ENCODE results near the gene FAM199X. TPM values are rescaled to one million over a fixed set of nuclear protein-coding genes. Genes with fewer than 3 reads are reported as not detected.
"Not testable (repeated sequence)": the region's sequence is repeated elsewhere in the genome, so short reads cannot be mapped to it uniquely, and the experiment has no call there.

Gene FAM199X
- total and polyA plus RNA-seq, 12 donors = 8.6 to 28.2 (median 21.0) TPM

DNA sequence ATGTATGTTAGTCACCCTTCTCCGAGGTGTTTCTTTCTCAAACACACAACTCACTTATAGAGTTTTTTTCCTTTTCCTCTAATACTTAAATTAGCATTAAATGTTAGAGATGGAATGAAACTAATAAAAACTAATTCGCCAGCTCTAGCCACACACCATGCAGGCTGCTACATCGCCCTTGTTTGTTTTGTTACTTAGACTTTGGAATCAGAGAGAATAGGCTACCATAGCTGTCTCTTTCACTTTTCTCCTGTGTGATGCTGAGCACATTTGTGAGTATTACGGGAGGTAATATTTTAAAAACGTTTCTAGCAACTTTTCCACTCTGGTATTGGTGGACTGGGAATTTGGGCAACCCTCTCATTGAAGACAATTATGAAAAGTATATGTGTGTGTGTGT is 44.9 kb downstream of the FAM199X start:
- H3K36me3 ChIP-seq (replicated peaks in 1 of 2) = no peaks in the 10 kb centered on the region
- H3K27ac ChIP-seq = no peak overlapping the region
- intact Hi-C loops (cut with DNase I) = no loop called here
- no peaks in the 10 kb centered on the region for H3K4me1 ChIP-seq (replicated peaks in 1 of 2)
- no peak for DNase-seq
- H3K27me3 ChIP-seq = peaks cover 6% of the 10 kb centered on the region
- TF ChIP-seq, protein P1, sequence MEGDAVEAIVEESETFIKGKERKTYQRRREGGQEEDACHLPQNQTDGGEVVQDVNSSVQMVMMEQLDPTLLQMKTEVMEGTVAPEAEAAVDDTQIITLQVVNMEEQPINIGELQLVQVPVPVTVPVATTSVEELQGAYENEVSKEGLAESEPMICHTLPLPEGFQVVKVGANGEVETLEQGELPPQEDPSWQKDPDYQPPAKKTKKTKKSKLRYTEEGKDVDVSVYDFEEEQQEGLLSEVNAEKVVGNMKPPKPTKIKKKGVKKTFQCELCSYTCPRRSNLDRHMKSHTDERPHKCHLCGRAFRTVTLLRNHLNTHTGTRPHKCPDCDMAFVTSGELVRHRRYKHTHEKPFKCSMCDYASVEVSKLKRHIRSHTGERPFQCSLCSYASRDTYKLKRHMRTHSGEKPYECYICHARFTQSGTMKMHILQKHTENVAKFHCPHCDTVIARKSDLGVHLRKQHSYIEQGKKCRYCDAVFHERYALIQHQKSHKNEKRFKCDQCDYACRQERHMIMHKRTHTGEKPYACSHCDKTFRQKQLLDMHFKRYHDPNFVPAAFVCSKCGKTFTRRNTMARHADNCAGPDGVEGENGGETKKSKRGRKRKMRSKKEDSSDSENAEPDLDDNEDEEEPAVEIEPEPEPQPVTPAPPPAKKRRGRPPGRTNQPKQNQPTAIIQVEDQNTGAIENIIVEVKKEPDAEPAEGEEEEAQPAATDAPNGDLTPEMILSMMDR (IDR thresholded peaks at IDR 0.05) = no peak
- TF ChIP-seq POLR2A (IDR thresholded peaks at IDR 0.05) = no peak
- no peaks in the 10 kb centered on the region for H3K9me3 ChIP-seq (replicated peaks in 1 of 3)
- 60 to 79% (median 64%) methylated on average over 5 of the region's 5 CpGs for WGBS, 4 donors
- H3K4me3 ChIP-seq = no peak overlapping the region

DNA sequence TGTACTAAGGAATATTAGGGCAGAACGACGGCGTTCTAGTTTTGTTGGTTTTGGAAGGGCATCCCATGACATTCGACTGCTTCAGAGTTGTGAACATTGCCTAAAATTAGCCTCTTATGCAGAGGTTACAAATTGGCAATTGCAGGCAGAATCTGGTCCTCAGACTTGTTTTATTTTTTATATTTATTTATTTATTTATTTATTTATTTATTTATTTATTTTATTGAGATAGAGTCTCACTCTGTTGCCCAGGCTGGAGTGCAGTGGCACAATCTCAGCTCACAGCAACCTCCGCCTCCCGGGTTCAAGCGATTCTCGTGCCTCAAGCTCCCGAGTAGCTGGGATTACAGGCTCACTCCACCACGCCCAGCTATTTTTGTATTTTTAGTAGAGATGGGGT is 63.8 kb downstream of the FAM199X start:
- H3K4me3 ChIP-seq; intact Hi-C loops (cut with DNase I); DNase-seq; H3K4me1 ChIP-seq (replicated peaks in 1 of 2); H3K36me3 ChIP-seq (replicated peaks in 1 of 2); H3K27ac ChIP-seq; H3K9me3 ChIP-seq (replicated peaks in 1 of 3): not testable (repeated sequence)
- H3K27me3 ChIP-seq = peaks cover 19% of the 10 kb centered on the region
- WGBS, 4 donors = 84 to 91% (median 86%) methylated on average over 10 of the region's 10 CpGs

Other genes with a start within 250 kb of the FAM199X start
- 10 to 100 TPM in 1 of 9 donors, 1 to 10 TPM in 3, under 1 TPM in 3, not detected in 2; 0.25 to 11.8 (median 1.2) TPM for gene TMSB15B, start 203.8 kb upstream of the FAM199X start, total RNA-seq
- 1 to 10 TPM; 1.5 to 2.7 (median 1.5) TPM for gene TMSB15B, start 203.8 kb upstream of the FAM199X start, polyA plus RNA-seq
- not detected for gene H2BW1, start 152.7 kb upstream of the FAM199X start, total RNA-seq
- gene H2BW1, start 152.7 kb upstream of the FAM199X start, polyA plus RNA-seq = not detected
- gene H2BW2, start 126.5 kb upstream of the FAM199X start, total RNA-seq = not detected
- not detected for gene H2BW2, start 126.5 kb upstream of the FAM199X start, polyA plus RNA-seq
- gene TMSB15C, start 90.2 kb upstream of the FAM199X start, total RNA-seq = 1 to 10 TPM in 2 of 9 donors, under 1 TPM in 7; 0.29 to 6.8 (median 0.42) TPM
- gene TMSB15C, start 90.2 kb upstream of the FAM199X start, polyA plus RNA-seq = under 1 TPM; 0.30 to 0.90 (median 0.64) TPM
- 1 to 10 TPM in 2 of 9 donors, under 1 TPM in 5, not detected in 2; 0.38 to 1.4 (median 0.78) TPM for gene ZCCHC18, start 53.9 kb upstream of the FAM199X start, total RNA-seq
- 1 to 10 TPM in 1 of 3 donors, under 1 TPM in 2; 0.74 to 1.6 (median 0.93) TPM for gene ZCCHC18, start 53.9 kb upstream of the FAM199X start, polyA plus RNA-seq
- gene SLC25A53, start 9.4 kb upstream of the FAM199X start, total RNA-seq = 10 to 100 TPM in 3 of 9 donors, 1 to 10 TPM in 6; 5.3 to 51.0 (median 8.9) TPM
- gene SLC25A53, start 9.4 kb upstream of the FAM199X start, polyA plus RNA-seq = 10 to 100 TPM in 1 of 3 donors, 1 to 10 TPM in 2; 3.6 to 11.3 (median 8.4) TPM
- gene ESX1, start 88.5 kb downstream of the FAM199X start, total RNA-seq = not detected
- not detected for gene ESX1, start 88.5 kb downstream of the FAM199X start, polyA plus RNA-seq